Stimulated activated memory B cell treated with anti-CD40 and anti-IgM and Interleukin-4, amounts not matched to agents 10 μg/mL and 1 μg/mL and 100 μg/mL, for 72 hours (primary cell): Measurements from ENCODE around the gene LHFPL3.

Experiments
- ATAC-seq: fragments of 150-1000 bp; cut with Tn5 transposase; 2 replicates; pipeline ENCODE4 v1.10.0; 2021
- H3K27ac Mint-ChIP-seq: one replicate; pipeline ENCODE4 v1.8.0; 2022; ENCODE audit warnings: mild to moderate bottlenecking, mixed read lengths
- H3K27me3 Mint-ChIP-seq: one replicate; pipeline ENCODE4 v1.8.0; 2022; ENCODE audit warnings: mixed read lengths
- H3K36me3 Mint-ChIP-seq: one replicate; pipeline ENCODE4 v1.8.0; 2022; ENCODE audit warnings: mixed read lengths
- H3K4me1 Mint-ChIP-seq: one replicate; pipeline ENCODE4 v1.8.0; 2022; ENCODE audit warnings: mixed read lengths
- H3K4me3 Mint-ChIP-seq: one replicate; pipeline ENCODE4 v1.8.0; 2022; ENCODE audit warnings: mild to moderate bottlenecking, moderate library complexity, mixed read lengths
- H3K9me3 Mint-ChIP-seq: one replicate; pipeline ENCODE4 v1.8.0; 2022; ENCODE audit warnings: mixed read lengths

LHFPL3 gene

DNA sequence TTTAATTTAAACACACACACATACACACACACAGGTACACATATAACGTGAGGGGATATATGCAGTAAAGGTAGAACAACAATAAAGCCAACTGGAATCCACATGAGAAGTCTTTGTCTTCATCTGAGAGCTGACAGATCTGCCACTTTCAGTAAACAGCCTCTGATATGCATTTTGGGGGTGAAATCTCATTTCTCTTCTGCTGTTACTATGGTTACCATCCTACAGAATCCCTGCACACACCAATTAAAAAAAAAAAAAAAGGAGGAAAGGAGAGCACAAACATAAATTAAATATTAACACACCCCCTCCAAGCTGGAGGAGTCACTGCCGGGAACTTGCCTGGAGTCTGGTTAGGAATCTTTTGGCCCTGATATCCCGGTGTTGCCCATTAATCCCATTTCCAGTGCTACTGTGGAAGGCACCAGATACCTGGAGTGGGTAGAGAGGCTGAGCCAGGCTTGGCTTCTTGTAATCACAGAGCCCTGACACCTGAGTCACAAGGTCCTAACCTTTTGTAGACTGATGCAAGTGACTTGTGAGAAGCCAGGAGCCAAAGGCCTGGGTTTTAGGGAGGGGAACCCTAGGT is 169.1 kb downstream of the LHFPL3 start:
- Mint-ChIP-seq H3K27ac (no peak overlapping the region), H3K36me3 (no peaks in the 10 kb centered on the region), H3K27me3 (no peaks in the 10 kb centered on the region), H3K9me3 (peaks cover 2% of the 10 kb centered on the region), H3K4me3 (no peak overlapping the region), H3K4me1 (no peaks in the 10 kb centered on the region)
- no peak for ATAC-seq

DNA sequence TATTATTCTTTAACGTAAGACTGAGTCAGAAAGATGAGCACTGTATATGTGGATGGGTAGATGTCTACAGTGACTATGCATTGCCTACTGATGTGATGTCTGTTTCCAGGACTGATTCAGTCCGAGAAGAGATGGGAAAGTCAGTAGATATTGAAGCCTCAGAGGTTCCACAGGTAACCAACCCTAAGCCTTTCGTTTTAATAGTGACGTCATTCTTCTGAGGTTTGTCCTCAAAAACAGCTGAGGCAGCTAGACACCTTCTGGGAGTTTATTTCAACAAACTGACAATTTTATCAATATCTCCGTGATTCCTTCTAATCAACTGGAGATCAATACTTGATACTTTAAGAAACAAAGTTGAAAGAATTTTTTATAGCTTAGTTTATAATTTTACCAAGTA is 171.6 kb downstream of the LHFPL3 start:
- Mint-ChIP-seq H3K27ac (no peak overlapping the region), H3K4me3 (no peak overlapping the region), H3K4me1 (no peaks in the 10 kb centered on the region), H3K9me3 (no peaks in the 10 kb centered on the region), H3K27me3 (no peaks in the 10 kb centered on the region), H3K36me3 (no peaks in the 10 kb centered on the region)
- no peak for ATAC-seq

- H3K4me3 Mint-ChIP-seq, result no peak overlapping the region
- no peaks in the 10 kb centered on the region for H3K36me3 Mint-ChIP-seq
- ATAC-seq, result no peak
- no peaks in the 10 kb centered on the region for H3K27me3 Mint-ChIP-seq
- no peaks in the 10 kb centered on the region for H3K4me1 Mint-ChIP-seq
- no peak overlapping the region for H3K27ac Mint-ChIP-seq
- peaks cover 8% of the 10 kb centered on the region for H3K9me3 Mint-ChIP-seq
Observed at GRCh38 chr7:104509874-104510273, 181.5 kb downstream of the LHFPL3 start.

DNA sequence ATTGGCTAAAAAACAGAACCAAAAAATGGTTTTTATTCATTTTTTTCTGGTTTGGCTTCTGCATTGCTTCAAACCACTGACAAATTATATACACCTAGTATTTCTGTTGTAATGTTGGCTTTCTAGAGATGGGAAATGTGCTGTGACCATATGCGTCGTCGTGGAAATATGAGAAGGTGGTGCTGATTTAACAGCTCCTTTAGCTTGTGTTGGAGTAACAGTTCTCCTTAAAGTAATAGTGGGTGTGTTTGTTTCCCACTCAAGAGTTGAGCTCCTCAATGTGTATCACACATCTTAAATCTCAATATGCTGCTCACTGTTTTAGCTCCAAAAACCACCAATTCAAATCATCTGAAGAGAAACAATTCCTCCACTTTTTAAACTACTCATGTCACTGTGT is 196.4 kb downstream of the LHFPL3 start:
- H3K4me1 Mint-ChIP-seq, result no peaks in the 10 kb centered on the region
- no peaks in the 10 kb centered on the region for H3K36me3 Mint-ChIP-seq
- no peaks in the 10 kb centered on the region for H3K9me3 Mint-ChIP-seq
- no peaks in the 10 kb centered on the region for H3K27me3 Mint-ChIP-seq
- ATAC-seq, result no peak
- H3K27ac Mint-ChIP-seq, result no peak overlapping the region
- H3K4me3 Mint-ChIP-seq, result no peak overlapping the region

- Mint-ChIP-seq H3K4me3 (no peak overlapping the region), H3K4me1 (no peaks in the 10 kb centered on the region), H3K27me3 (no peaks in the 10 kb centered on the region), H3K27ac (no peak overlapping the region), H3K36me3 (no peaks in the 10 kb centered on the region), H3K9me3 (no peaks in the 10 kb centered on the region)
- no peak for ATAC-seq
Observed at GRCh38 chr7:104528142-104528541, 199.7 kb downstream of the LHFPL3 start.

GRCh38 chr7:104529567-104529966 is 201.2 kb downstream of the LHFPL3 start:
- no peak for ATAC-seq
- no peaks in the 10 kb centered on the region for H3K4me1 Mint-ChIP-seq
- no peaks in the 10 kb centered on the region for H3K36me3 Mint-ChIP-seq
- H3K4me3 Mint-ChIP-seq, result no peak overlapping the region
- no peak overlapping the region for H3K27ac Mint-ChIP-seq
- H3K27me3 Mint-ChIP-seq, result no peaks in the 10 kb centered on the region
- H3K9me3 Mint-ChIP-seq, result no peaks in the 10 kb centered on the region

GRCh38 chr7:104530251-104530650 is 201.8 kb downstream of the LHFPL3 start:
- Mint-ChIP-seq H3K4me1 (no peaks in the 10 kb centered on the region), H3K27me3 (no peaks in the 10 kb centered on the region), H3K36me3 (no peaks in the 10 kb centered on the region), H3K4me3 (no peak overlapping the region), H3K27ac (no peak overlapping the region), H3K9me3 (no peaks in the 10 kb centered on the region)
- ATAC-seq, result no peak

DNA sequence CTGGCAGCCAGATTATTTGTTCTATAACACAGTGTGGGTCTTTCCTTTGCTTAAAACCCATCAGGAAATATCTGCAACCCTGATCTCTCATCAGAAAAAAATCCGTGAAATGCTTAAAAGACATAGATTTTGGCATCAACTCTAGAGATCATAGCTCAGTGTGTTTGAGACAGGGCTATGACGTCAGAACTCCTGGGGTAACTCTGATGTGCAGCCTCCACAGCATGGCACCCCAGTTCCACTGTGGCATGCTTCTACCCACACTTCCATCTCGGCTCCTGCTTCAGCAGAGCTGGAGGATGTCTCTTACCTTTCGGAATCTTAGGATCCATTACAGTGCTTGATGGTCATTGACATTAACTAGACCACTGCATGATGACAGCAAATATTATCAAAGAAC is 205.7 kb downstream of the LHFPL3 start:
- H3K27ac Mint-ChIP-seq, result no peak overlapping the region
- H3K36me3 Mint-ChIP-seq, result no peaks in the 10 kb centered on the region
- H3K4me1 Mint-ChIP-seq, result no peaks in the 10 kb centered on the region
- no peak overlapping the region for H3K4me3 Mint-ChIP-seq
- ATAC-seq, result no peak
- H3K27me3 Mint-ChIP-seq, result no peaks in the 10 kb centered on the region
- H3K9me3 Mint-ChIP-seq, result no peaks in the 10 kb centered on the region

DNA sequence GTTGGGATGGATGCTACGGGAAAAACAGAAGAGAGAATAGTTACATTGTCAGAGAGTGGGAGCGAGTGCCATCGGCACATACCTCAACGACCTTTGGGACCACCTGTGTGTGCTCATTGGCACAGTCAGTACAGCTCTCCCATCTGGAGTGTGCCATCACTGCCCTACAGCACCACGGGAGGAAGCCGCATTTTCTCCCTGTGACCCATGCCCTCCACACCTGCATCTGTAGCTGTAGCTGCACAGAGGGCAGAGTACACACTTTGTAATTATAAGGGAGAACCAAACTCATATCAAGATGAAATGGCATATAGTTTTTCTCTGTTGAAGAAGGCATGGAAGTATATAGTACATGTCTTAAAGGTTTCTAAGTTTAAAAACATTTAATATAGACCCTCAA is 207.4 kb downstream of the LHFPL3 start:
- no peaks in the 10 kb centered on the region for H3K4me1 Mint-ChIP-seq
- H3K9me3 Mint-ChIP-seq, result no peaks in the 10 kb centered on the region
- no peak overlapping the region for H3K27ac Mint-ChIP-seq
- no peak overlapping the region for H3K4me3 Mint-ChIP-seq
- no peaks in the 10 kb centered on the region for H3K36me3 Mint-ChIP-seq
- ATAC-seq, result no peak
- H3K27me3 Mint-ChIP-seq, result no peaks in the 10 kb centered on the region

- Mint-ChIP-seq H3K4me3 (no peak overlapping the region), H3K4me1 (no peaks in the 10 kb centered on the region), H3K27ac (no peak overlapping the region), H3K27me3 (no peaks in the 10 kb centered on the region), H3K36me3 (no peaks in the 10 kb centered on the region), H3K9me3 (peaks cover 5% of the 10 kb centered on the region)
- ATAC-seq, result no peak
Observed at GRCh38 chr7:104536956-104537355, 208.6 kb downstream of the LHFPL3 start.

DNA sequence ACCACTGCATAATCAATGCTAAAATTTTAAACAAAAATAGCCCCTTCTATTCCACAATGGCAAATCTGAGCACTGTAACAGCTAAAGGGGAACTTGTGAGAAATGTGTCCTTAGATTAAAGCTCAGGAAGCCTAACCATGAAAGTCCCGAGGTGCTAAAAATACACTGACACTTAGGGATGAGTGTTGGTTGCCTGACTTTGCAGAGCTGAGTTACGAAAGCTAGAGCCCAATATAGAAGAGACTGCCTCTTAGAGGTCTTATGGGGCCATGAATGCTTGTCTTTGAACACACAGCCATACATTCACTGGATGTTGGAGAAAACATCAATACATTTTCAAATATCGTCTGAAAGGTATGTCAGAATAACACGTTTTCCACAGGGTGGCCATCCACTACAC is 209.7 kb downstream of the LHFPL3 start:
- H3K36me3 Mint-ChIP-seq, result no peaks in the 10 kb centered on the region
- no peaks in the 10 kb centered on the region for H3K27me3 Mint-ChIP-seq
- no peaks in the 10 kb centered on the region for H3K4me1 Mint-ChIP-seq
- no peak overlapping the region for H3K27ac Mint-ChIP-seq
- H3K4me3 Mint-ChIP-seq, result no peak overlapping the region
- no peak for ATAC-seq
- H3K9me3 Mint-ChIP-seq, result peaks cover 8% of the 10 kb centered on the region

GRCh38 chr7:104541897-104542296 is 213.5 kb downstream of the LHFPL3 start:
- Mint-ChIP-seq H3K36me3 (no peaks in the 10 kb centered on the region), H3K4me1 (no peaks in the 10 kb centered on the region), H3K27me3 (no peaks in the 10 kb centered on the region), H3K9me3 (peaks cover 8% of the 10 kb centered on the region), H3K4me3 (no peak overlapping the region), H3K27ac (no peak overlapping the region)
- no peak for ATAC-seq

DNA sequence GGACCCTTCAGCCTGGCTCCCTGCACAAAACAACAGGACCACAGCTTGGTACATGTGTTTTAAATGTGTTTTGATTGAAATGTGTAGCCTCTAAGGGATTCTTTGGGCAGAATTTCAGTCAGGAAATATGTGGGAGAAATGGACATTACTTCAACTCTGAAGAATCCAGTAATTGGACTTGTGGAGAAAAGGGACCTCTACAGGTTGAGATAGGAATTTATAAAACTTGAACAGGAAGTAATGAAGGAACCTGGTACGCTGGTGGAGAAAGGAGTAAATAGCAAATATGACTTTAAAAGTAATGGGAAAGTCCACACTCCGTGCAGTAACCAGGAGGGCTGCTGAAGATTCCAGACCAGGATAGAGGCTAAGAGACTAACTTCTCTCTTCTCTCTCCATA is 220.5 kb downstream of the LHFPL3 start:
- H3K4me1 Mint-ChIP-seq, result no peaks in the 10 kb centered on the region
- no peaks in the 10 kb centered on the region for H3K27me3 Mint-ChIP-seq
- H3K9me3 Mint-ChIP-seq, result no peaks in the 10 kb centered on the region
- H3K4me3 Mint-ChIP-seq, result no peak overlapping the region
- no peak overlapping the region for H3K27ac Mint-ChIP-seq
- no peak for ATAC-seq
- no peaks in the 10 kb centered on the region for H3K36me3 Mint-ChIP-seq

- peaks cover 5% of the 10 kb centered on the region for H3K9me3 Mint-ChIP-seq
- H3K4me1 Mint-ChIP-seq, result no peaks in the 10 kb centered on the region
- H3K27ac Mint-ChIP-seq, result no peak overlapping the region
- no peaks in the 10 kb centered on the region for H3K27me3 Mint-ChIP-seq
- no peak overlapping the region for H3K4me3 Mint-ChIP-seq
- ATAC-seq, result no peak
- no peaks in the 10 kb centered on the region for H3K36me3 Mint-ChIP-seq
Observed at GRCh38 chr7:104550362-104550761, 222.0 kb downstream of the LHFPL3 start.

- Mint-ChIP-seq H3K4me1 (no peaks in the 10 kb centered on the region), H3K36me3 (no peaks in the 10 kb centered on the region), H3K9me3 (peaks cover 7% of the 10 kb centered on the region), H3K27ac (no peak overlapping the region), H3K4me3 (no peak overlapping the region), H3K27me3 (no peaks in the 10 kb centered on the region)
- no peak for ATAC-seq
Observed at GRCh38 chr7:104551226-104551625, 222.8 kb downstream of the LHFPL3 start.

DNA sequence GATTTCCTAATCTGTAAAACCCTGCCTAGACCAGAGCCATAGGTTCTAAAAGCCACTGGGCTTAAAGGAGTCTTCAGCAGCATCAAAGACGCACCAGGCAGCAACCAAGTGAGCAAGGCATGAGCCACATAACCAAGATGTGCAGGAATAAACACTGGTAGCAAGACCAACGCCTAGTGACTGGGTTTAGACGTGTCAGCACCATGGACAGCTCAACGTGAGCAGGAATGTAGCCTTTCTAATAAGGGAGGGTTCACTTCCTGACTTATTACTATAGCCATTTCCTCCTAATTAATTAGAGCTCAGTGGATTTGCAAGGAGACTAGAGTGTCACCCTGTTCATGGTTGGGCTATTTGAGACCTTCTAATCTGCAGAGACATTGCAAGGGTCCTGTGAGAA is 223.7 kb downstream of the LHFPL3 start:
- no peak for ATAC-seq
- no peaks in the 10 kb centered on the region for H3K36me3 Mint-ChIP-seq
- no peak overlapping the region for H3K4me3 Mint-ChIP-seq
- H3K4me1 Mint-ChIP-seq, result no peaks in the 10 kb centered on the region
- no peak overlapping the region for H3K27ac Mint-ChIP-seq
- H3K9me3 Mint-ChIP-seq, result peaks cover 12% of the 10 kb centered on the region
- H3K27me3 Mint-ChIP-seq, result no peaks in the 10 kb centered on the region

- no peak overlapping the region for H3K27ac Mint-ChIP-seq
- ATAC-seq, result no peak
- H3K9me3 Mint-ChIP-seq, result peaks cover 13% of the 10 kb centered on the region
Observed at GRCh38 chr7:104553074-104553473, 224.7 kb downstream of the LHFPL3 start.

More at GRCh38 chr7:104553074-104553473, 224.7 kb downstream of the LHFPL3 start:
- Mint-ChIP-seq H3K27me3 (no peaks in the 10 kb centered on the region), H3K4me3 (no peak overlapping the region), H3K36me3 (no peaks in the 10 kb centered on the region), H3K4me1 (no peaks in the 10 kb centered on the region)
